ENCODE measurements around the gene CYP26B1. TPM values are rescaled to one million over a fixed set of nuclear protein-coding genes. Genes with fewer than 3 reads are reported as not detected.

The CYP26B1 gene
- total RNA-seq, 4 donors from 2014 or later, result 1.8 to 4.8 (median 2.3) TPM

DNA sequence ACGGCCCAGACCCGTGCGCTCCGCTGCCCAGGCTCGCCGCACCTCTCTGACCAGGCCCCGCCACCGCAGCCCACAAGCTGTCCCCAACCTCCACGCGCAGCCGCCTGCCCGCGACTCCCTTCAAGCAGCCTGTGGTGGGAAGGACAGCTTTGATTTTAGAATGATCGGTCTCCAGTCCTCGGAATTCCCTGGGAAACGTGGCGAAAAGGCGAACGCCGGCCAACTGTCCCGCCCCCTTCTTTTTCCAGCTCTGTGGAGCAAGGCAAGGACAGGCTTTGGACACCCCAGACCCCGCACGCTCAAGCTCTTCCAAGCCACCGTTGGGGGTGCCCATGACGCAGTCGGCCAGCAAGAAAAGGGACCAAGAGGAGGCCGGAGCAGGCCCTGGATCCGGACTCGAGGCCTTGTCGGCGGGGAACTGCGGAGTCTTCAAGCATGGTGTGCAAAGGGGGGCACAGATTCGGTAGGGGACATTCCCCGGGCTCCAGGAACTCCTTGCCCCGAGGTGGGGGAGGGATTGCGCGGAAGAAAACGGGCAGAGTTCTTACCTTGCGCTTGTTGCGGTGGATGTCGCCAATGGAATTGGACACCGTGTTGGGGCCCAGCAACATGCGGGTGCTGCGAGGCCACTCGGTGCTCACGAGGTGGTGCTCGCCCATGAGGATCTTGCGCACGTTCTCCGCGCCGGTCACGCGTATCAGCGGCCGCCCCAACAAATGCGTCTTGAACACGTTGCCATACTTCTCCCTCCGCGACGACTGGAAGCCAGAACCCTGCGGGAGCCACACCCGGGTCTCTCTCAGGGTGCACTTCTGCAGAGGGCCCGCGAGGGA is 4.0 kb downstream of the CYP26B1 start:
- in situ Hi-C loops (cut with MboI; ENCODE audit: low sequenced_read_pairs in 4 of 4) (no loop called here), intact Hi-C loops (cut with DNase I; ENCODE audit: low total_unique reads) (loop anchor here (2.0 to 10.0 kb wide), 2 partner anchors 261 to 689 kb away; partner anchors contain the start of gene DYSF)
- peak in 1 of 2 donors; percentile 25 for DNase-seq
- peaks cover 43 to 61% of the 10 kb centered on the region in 2 donors for H3K4me1 ChIP-seq
- peak overlapping the region; percentile 42 to 75 (median 64) for H3K4me3 ChIP-seq
- H3K36me3 ChIP-seq, result no peaks in the 10 kb centered on the region
- ATAC-seq, result peak; percentile 17 to 30
- H3K27me3 ChIP-seq, result peaks cover 32 to 35% (median 32%) of the 10 kb centered on the region in 3 donors
- TF ChIP-seq POLR2A (IDR thresholded peaks at IDR 0.05), result no peak
- TF ChIP-seq, protein P1, sequence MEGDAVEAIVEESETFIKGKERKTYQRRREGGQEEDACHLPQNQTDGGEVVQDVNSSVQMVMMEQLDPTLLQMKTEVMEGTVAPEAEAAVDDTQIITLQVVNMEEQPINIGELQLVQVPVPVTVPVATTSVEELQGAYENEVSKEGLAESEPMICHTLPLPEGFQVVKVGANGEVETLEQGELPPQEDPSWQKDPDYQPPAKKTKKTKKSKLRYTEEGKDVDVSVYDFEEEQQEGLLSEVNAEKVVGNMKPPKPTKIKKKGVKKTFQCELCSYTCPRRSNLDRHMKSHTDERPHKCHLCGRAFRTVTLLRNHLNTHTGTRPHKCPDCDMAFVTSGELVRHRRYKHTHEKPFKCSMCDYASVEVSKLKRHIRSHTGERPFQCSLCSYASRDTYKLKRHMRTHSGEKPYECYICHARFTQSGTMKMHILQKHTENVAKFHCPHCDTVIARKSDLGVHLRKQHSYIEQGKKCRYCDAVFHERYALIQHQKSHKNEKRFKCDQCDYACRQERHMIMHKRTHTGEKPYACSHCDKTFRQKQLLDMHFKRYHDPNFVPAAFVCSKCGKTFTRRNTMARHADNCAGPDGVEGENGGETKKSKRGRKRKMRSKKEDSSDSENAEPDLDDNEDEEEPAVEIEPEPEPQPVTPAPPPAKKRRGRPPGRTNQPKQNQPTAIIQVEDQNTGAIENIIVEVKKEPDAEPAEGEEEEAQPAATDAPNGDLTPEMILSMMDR (IDR thresholded peaks at IDR 0.05 in 4 of 5, conservative IDR thresholded peaks at IDR 0.05 in 1 of 5), result no peak
- H3K9me3 ChIP-seq, result no peaks in the 10 kb centered on the region
- H3K27ac ChIP-seq, result peak overlapping the region; percentile 25 to 66 (median 50)

DNA sequence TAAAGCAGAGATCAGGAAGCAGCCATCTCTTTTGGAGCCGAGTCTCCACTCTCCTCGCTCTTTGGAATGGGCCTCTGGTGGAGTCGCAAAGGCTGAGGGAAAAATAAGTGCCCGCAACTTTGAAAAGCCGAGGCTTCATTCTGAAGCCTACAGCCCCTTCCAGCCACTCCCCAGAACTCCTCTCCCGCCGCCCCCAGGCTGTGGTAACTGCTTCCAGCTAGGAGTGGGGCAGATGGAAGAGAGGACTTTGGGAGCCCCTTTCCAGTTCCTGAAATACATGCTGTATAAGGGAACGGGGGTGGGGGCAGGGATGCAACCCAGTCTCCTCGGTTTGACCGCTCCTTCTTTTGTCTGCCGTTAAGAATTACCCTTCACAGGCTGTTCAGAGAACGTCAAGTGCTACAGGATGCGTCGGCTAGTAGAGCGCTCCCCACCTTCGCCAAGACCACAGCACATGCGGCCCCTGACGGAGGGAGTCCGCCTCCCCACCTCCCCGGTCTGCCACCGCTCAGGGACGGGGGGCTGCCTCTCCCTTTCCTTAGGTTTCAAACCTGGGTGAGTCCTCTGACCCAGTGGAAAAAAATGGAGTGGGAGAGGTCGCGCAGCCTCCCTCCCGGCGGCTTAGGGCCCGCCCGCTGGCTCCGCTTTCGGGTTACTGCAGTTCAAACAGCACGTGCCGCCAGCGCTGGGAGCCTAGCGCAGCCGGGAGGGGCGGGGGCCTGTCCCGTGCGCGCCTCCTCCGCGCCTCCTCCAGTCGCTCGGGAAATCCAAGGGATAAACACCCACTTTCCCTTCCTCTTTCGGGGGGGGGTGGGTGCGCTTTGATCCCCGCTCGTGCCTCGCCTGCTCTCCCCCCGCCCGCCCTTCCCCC is 4.9 kb downstream of the CYP26B1 start:
- Histone ChIP-seq H3K4me1 (peaks cover 40 to 65% of the 10 kb centered on the region in 2 donors), H3K36me3 (no peaks in the 10 kb centered on the region), H3K27ac (peak overlapping the region; percentile 25 to 66 (median 50)), H3K27me3 (peaks cover 27 to 29% (median 28%) of the 10 kb centered on the region in 3 donors), H3K4me3 (peak overlapping the region; percentile 42 to 75 (median 64)), H3K9me3 (no peaks in the 10 kb centered on the region)
- TF ChIP-seq, protein P1 (IDR thresholded peaks at IDR 0.05 in 4 of 5, conservative IDR thresholded peaks at IDR 0.05 in 1 of 5), result no peak
- TF ChIP-seq POLR2A (IDR thresholded peaks at IDR 0.05), result peak in 1 of 2 donors; percentile 34
- intact Hi-C loops (cut with DNase I; ENCODE audit: low total_unique reads), result loop anchor here (10.0 kb wide), 1 partner anchor 688 kb away; the partner anchor contains the start of gene DYSF
- ATAC-seq (peak; percentile 44 to 70), DNase-seq (peak; percentile 63 to 66)
- in situ Hi-C loops (cut with MboI; ENCODE audit: low sequenced_read_pairs in 4 of 4), result no loop called here

DNA sequence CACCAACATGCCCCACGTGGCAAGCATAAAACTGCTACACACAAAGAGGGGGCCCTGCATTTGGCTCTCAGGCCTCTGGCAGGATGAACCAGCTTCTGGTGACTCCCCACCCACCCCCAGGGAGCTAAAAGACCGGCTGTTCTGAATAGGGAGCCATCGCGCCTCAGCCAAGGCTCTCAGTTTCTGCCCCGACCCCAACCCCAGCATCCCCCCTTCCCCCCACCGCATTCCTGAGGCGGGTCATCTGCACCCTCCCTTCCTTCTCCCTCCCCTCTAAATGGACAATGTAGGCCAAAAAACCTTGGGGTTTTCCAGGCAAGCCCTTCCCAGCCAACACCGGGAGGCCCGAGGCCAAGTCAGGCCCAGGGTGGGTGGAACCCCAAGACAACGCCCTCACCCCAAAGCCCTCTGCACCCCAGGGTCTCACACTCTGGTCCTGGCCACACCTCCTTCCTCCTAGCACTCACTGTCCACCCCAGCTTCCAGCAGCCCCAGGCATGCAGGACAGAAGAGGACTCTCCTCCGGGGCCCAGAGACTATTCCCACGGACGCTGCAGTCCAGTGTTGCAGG is 5.7 kb downstream of the CYP26B1 start:
- ATAC-seq (no peak), DNase-seq (peak in 1 of 2 donors; percentile 6)
- H3K4me1 ChIP-seq, result peaks cover 34 to 61% of the 10 kb centered on the region in 2 donors

More for the DNA sequence above, 5.7 kb downstream of the CYP26B1 start:
- TF ChIP-seq POLR2A (IDR thresholded peaks at IDR 0.05), result no peak
- TF ChIP-seq, protein P1 (IDR thresholded peaks at IDR 0.05 in 4 of 5, conservative IDR thresholded peaks at IDR 0.05 in 1 of 5), result no peak
- in situ Hi-C loops (cut with MboI; ENCODE audit: low sequenced_read_pairs in 4 of 4) (no loop called here), intact Hi-C loops (cut with DNase I; ENCODE audit: low total_unique reads) (loop anchor here (10.0 kb wide), 1 partner anchor 687 kb away; the partner anchor contains the start of gene DYSF)
- no peaks in the 10 kb centered on the region for H3K36me3 ChIP-seq
- no peak overlapping the region for H3K4me3 ChIP-seq
- no peak overlapping the region for H3K27ac ChIP-seq
- no peaks in the 10 kb centered on the region for H3K9me3 ChIP-seq
- H3K27me3 ChIP-seq, result peaks cover 20 to 21% (median 21%) of the 10 kb centered on the region in 3 donors
